ENCODE data around the gene LIPG.
"Not testable (repeated sequence)": the region's sequence is repeated elsewhere in the genome, so short reads cannot be mapped to it uniquely, and the experiment has no call there.

Gene LIPG

GRCh38 chr18:49573835-49574234 lies 12.0 kb downstream of the LIPG start:
- no peak for DNase-seq (ENCODE audit: low read depth)

DNA sequence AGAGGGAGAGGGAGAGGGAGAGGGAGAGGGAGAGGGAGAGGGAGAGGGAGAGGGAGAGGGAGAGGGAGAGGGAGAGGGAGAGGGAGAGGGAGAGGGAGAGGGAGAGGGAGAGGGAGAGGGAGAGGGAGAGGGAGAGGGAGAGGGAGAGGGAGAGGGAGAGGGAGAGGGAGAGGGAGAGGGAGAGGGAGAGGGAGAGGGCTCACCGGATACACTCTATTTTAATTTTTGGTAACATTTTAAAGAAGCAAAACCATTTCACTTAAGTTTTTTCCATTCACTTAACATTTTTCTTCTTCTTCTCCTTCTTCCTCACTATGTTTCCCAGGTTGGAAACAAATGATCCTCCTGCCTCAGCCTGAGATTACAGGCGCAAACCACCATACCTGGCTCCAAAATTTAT lies 17.2 kb downstream of the LIPG start:
- not testable (repeated sequence) for DNase-seq (ENCODE audit: low read depth)

DNA sequence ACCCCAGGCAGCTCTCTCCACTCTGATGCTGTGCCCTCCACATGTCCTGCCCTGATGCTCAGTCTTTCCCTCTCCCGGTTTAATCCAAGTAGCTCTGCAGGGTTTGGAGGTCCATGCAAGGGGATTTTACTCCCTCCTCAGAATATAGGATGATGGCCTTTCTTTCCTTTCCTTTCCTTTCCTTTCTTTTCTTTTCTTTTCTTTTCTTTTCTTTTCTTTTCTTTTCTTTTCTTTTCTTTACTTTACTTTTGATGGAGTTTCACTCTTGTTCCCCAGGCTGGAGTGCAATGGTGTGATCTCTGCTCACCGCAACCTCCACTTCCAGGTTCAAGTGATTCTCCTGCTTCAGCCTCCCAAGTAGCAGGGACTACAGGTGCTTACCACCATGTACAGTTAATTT lies 17.7 kb downstream of the LIPG start:
- not testable (repeated sequence) for DNase-seq (ENCODE audit: low read depth)

GRCh38 chr18:49580279-49580678 lies 18.4 kb downstream of the LIPG start:
- no peak for DNase-seq (ENCODE audit: low read depth)

- DNase-seq (ENCODE audit: low read depth), result no peak
Measured at GRCh38 chr18:49581371-49581770, 19.5 kb downstream of the LIPG start.

GRCh38 chr18:49582579-49582978 lies 20.7 kb downstream of the LIPG start:
- no peak for DNase-seq (ENCODE audit: low read depth)

DNA sequence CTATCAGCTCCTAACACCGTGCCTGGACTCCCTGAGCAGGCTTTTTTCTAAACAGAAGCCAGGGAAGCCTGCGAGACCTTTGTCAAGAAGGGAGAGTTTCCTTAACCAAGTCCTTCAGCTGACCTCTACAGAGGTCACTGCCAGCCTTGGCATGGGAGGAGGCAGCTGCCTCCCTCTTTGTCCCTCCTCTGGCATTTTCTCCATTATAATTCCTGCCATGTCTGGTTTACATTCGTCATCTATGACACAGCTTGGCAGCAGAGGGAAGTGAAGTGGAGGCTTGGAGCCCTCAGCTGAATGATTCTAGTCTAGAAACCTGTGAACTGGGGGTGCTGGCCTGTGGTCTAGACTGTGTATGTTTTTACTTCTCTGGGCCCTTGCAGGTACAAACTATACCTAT lies 22.5 kb downstream of the LIPG start:
- no peak for DNase-seq (ENCODE audit: low read depth)

DNA sequence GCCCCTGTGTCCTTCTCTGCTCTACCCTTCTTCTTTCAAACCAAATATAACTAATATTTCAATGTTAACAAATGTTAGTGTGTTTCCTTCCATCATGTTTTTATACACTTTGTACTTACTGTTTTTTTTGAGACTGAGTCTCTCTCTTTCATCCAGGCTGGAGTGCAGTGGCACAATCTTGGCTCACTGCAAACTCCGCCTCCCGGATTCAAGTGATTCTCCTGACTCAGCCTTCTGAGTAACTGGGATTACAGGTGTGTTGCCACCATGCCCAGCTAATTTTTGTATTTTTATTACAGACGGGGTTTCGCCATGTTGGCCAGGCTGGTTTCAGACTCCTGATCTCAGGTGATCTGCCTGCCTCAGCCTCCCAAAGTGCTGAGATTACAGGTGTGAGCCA lies 23.1 kb downstream of the LIPG start:
- not testable (repeated sequence) for DNase-seq (ENCODE audit: low read depth)

DNA sequence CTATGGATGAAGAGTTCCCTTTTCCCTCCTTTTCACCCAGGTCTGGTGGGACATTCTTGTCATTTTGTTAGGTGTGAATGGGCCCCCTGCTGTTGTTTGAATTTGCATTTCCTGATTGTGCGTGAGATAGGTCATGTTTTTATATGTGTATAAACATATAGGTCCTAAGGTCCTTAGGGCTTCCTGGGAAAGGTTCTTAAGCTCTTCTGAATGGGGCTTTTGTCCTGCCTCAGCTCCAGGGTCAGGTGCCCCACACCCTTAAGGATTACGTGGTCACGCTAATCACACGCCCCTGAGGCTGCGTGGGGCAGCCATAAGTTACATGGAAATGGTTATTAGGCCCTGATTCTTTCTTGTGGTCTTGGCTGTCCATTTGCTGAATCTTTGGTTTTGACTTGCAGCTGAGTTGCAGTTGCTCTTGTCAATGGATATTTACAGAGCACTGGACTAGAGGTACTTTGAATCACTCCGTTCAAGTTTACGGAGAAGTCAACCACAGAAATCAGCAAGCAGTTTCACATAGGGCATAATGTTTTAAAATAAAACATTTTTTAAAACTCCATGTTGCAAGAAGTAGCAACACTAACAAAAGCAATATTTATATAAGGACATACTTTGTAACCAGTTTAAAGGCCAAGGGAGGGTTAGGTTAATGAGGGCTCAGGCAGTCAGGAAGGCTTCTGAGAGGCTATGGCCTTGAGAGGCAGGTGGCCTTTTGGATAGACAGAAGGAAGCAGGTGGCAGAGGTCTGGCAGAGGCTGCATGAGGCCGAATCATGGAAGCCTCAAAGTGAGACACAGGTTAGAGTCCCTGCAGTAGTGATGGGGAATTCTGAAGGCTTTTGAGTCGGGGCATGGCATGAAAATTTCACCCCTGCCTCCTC lies 24.2 kb downstream of the LIPG start:
- no peak for DNase-seq (ENCODE audit: low read depth)

- no peak for DNase-seq (ENCODE audit: low read depth)
Measured at GRCh38 chr18:49588171-49588570, 26.3 kb downstream of the LIPG start.

- DNase-seq (ENCODE audit: low read depth), result no peak
Measured at GRCh38 chr18:49588971-49589370, 27.1 kb downstream of the LIPG start.

DNA sequence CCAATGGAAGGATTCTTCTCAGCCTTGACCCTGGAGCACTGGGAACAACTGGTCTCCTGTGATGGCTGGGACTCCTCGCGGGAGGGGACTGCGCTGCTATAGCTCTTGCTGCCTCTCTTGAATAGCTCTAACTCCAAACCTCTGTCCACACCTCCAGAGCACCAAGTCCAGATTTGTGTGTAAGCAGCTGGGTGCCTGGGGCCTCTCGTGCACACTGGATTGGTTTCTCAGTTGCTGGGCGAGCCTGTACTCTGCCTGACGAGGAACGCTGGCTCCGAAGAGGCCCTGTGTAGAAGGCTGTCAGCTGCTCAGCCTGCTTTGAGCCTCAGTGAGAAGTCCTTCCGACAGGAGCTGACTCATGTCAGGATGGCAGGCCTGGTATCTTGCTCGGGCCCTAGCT lies 28.8 kb downstream of the LIPG start:
- no peak for DNase-seq (ENCODE audit: low read depth)

- no peak for DNase-seq (ENCODE audit: low read depth)
Measured at GRCh38 chr18:49591271-49591670, 29.4 kb downstream of the LIPG start.

DNA sequence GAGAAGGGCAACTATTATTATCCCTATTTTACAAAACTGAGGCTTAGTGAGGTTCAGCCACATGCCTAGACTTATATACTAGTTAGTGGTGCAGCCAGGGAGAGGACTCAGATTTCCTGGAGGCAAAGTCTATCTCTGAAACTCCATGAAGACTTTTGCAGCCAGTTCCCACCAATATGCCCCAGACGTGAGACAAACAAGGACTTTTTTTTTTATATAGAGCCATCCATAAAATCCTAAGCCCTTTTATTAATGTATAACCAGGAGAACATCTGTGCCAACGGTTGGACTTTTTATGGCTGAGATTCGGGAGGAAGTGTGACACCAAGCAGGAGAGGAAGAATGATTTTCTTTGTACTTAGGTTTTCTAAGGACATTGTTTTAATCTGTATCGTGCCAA lies 29.9 kb downstream of the LIPG start:
- no peak for DNase-seq (ENCODE audit: low read depth)

- DNase-seq (ENCODE audit: low read depth), result no peak
Measured at GRCh38 chr18:49596687-49597086, 34.8 kb downstream of the LIPG start.

DNA sequence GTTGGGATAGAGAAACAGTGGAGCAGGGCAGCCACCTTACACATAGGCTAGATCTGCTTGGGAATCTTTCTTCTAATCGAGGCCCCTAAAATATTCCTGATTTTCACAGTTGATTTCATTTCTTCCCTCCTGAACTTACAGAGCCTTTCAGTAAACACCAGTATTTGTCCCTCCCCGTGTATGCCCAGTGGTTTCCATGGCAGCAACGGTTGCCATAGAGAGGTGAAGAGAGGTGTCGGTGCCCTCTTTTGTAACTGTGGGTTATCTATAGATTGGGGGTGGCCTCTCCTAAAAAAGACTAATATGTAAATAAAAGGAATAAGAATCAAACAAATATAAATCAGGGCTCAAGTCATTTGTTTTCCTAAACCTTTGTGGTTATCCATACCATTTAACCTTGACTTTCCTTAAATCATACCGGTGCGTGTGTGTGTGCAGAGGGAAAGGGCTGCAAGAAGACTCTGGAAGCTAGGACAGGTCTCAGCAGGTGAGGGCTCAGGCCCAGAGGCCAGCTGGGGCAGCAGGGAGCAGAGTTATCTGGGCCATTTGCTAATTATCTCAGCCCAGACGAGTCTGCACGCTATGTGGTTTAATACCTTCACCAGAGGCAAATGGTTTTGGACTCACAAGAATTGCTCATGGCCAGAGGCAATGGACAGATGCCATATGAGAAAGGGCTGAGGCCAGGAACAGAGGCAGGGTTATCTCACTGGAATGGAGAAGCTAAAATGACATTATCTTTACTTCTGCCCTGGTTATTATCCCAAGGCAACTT lies 35.5 kb downstream of the LIPG start:
- no peak for DNase-seq (ENCODE audit: low read depth)

- no peak for DNase-seq (ENCODE audit: low read depth)
Measured at GRCh38 chr18:49601211-49601610, 39.4 kb downstream of the LIPG start.

GRCh38 chr18:49608366-49609255 lies 46.8 kb downstream of the LIPG start:
- no peak for DNase-seq (ENCODE audit: low read depth)

DNA sequence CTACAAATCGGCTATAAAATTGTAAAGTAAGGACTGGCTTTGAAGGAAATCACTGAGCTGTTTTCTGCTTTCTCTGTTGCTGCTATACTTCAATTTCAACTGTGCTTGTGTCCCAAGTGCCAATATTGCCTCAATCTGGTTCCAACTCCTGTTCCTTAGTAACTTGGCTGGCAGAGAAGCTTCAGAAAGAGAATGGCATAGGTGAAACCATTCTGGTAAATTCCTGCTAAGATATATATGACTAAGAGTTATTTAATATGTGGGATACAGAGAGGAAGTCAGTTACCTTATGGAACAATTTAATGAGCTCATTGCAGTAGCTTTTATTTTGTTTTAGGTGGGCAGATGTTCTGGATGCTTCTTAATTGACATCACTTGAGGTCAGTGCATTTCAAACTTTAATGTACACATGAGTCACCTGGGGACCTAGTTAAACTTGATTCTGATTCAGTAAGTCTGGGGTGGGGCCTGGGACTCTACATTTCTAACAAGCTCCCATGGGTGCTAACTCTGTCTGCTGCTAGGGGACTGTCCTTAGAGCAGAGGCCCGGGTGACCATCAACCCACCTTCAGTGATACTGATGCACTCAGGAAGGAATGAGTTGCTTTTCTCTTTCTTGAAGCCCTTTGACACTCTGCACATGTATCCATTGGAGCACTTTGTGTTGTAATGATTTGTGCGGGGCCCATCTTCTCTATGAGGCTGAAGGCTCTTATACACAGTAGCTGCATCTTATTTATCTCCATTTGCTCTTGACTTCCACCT lies 47.6 kb downstream of the LIPG start:
- DNase-seq (ENCODE audit: low read depth), result no peak

DNA sequence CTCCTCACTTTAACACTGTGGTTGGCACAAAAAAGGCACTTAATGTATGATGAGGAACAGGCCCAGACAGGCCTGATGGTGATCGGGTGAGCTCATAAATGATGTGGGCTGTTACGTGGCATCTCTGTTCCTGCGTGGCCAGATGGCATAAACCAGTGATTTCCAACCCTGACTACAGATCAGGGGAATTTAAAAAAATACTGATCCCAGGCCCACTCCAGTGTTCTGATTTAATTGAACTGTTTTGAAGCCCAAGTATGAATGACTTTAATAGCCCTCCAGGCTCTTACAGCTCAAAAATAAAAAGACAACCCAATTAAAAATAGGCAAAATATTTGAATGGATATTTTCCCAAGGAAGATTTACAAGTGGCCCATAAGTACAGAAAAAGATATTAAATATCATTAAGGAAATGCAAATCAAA lies 48.2 kb downstream of the LIPG start:
- no peak for DNase-seq (ENCODE audit: low read depth)

GRCh38 chr18:49611316-49611715 lies 49.5 kb downstream of the LIPG start:
- no peak for DNase-seq (ENCODE audit: low read depth)
